ENCODE data around the gene LEFTY2. TPM values are rescaled to one million over a fixed set of nuclear protein-coding genes. Genes with fewer than 3 reads are reported as not detected.
"Not testable (repeated sequence)": the region's sequence is repeated elsewhere in the genome, so short reads cannot be mapped to it uniquely, and the experiment has no call there.

The LEFTY2 gene
- total RNA-seq, 1 donor from 2014 or later: not detected

GRCh38 chr1:225933072-225933471 lies 7.9 kb downstream of the LEFTY2 start:
- peak; percentile 28 for DNase-seq (ENCODE audit: low read depth)
- no peak for TF ChIP-seq CTCF (IDR thresholded peaks at IDR 0.05; ENCODE audit: insufficient read depth, low read length, poor library complexity, severe bottlenecking)
- no peaks in the 10 kb centered on the region for H3K36me3 ChIP-seq (ENCODE audit: control insufficient read depth, insufficient read depth, low read length)
- H3K27me3 ChIP-seq (ENCODE audit: control insufficient read depth, insufficient read depth, low read length): no peaks in the 10 kb centered on the region
- no peak overlapping the region for H3K4me3 ChIP-seq (ENCODE audit: low read depth, low read length)

- Histone ChIP-seq H3K27me3 (ENCODE audit: control insufficient read depth, insufficient read depth, low read length) (no peaks in the 10 kb centered on the region), H3K36me3 (ENCODE audit: control insufficient read depth, insufficient read depth, low read length) (no peaks in the 10 kb centered on the region), H3K4me3 (ENCODE audit: low read depth, low read length) (no peak overlapping the region)
- no peak for DNase-seq (ENCODE audit: low read depth)
- no peak for TF ChIP-seq CTCF (IDR thresholded peaks at IDR 0.05; ENCODE audit: insufficient read depth, low read length, poor library complexity, severe bottlenecking)
Measured at GRCh38 chr1:225931270-225932136, 9.5 kb downstream of the LEFTY2 start.

GRCh38 chr1:225930566-225930965 lies 10.5 kb downstream of the LEFTY2 start:
- DNase-seq (ENCODE audit: low read depth): no peak
- Histone ChIP-seq H3K4me3 (ENCODE audit: low read depth, low read length) (no peak overlapping the region), H3K36me3 (ENCODE audit: control insufficient read depth, insufficient read depth, low read length) (no peaks in the 10 kb centered on the region), H3K27me3 (ENCODE audit: control insufficient read depth, insufficient read depth, low read length) (no peaks in the 10 kb centered on the region)
- TF ChIP-seq CTCF (IDR thresholded peaks at IDR 0.05; ENCODE audit: insufficient read depth, low read length, poor library complexity, severe bottlenecking): no peak

GRCh38 chr1:225929462-225929861 lies 11.6 kb downstream of the LEFTY2 start:
- H3K4me3 ChIP-seq (ENCODE audit: low read depth, low read length); H3K36me3 ChIP-seq (ENCODE audit: control insufficient read depth, insufficient read depth, low read length); DNase-seq (ENCODE audit: low read depth); H3K27me3 ChIP-seq (ENCODE audit: control insufficient read depth, insufficient read depth, low read length): not testable (repeated sequence)

GRCh38 chr1:225928186-225929175 lies 12.5 kb downstream of the LEFTY2 start:
- H3K36me3 ChIP-seq (ENCODE audit: control insufficient read depth, insufficient read depth, low read length): no peaks in the 10 kb centered on the region
- no peaks in the 10 kb centered on the region for H3K27me3 ChIP-seq (ENCODE audit: control insufficient read depth, insufficient read depth, low read length)
- H3K4me3 ChIP-seq (ENCODE audit: low read depth, low read length): no peak overlapping the region
- no peak for TF ChIP-seq CTCF (IDR thresholded peaks at IDR 0.05; ENCODE audit: insufficient read depth, low read length, poor library complexity, severe bottlenecking)
- no peak for DNase-seq (ENCODE audit: low read depth)

- no peak overlapping the region for H3K4me3 ChIP-seq (ENCODE audit: low read depth, low read length)
- TF ChIP-seq CTCF (IDR thresholded peaks at IDR 0.05; ENCODE audit: insufficient read depth, low read length, poor library complexity, severe bottlenecking): no peak
- no peak for DNase-seq (ENCODE audit: low read depth)
- H3K27me3 ChIP-seq (ENCODE audit: control insufficient read depth, insufficient read depth, low read length): no peaks in the 10 kb centered on the region
- no peaks in the 10 kb centered on the region for H3K36me3 ChIP-seq (ENCODE audit: control insufficient read depth, insufficient read depth, low read length)
Measured at GRCh38 chr1:225926551-225927113, 14.4 kb downstream of the LEFTY2 start.
